Measurements from ENCODE around the gene RAP2A.

GRCh38 chr13:97483465-97483864 lies 49.5 kb downstream of the RAP2A start:
- TF ChIP-seq CTCF (IDR thresholded peaks at IDR 0.05) = no peak
- no peak for TF ChIP-seq POLR2A (IDR thresholded peaks at IDR 0.05)
